ENCODE measurements around the gene SPDYE4. TPM values are rescaled to one million over a fixed set of nuclear protein-coding genes. Genes with fewer than 3 reads are reported as not detected.

SPDYE4 gene
- total RNA-seq, 1 donor from 2014 or later: not detected

GRCh38 chr17:8728971-8729370 is 29.4 kb downstream of the SPDYE4 start:
- no peak for DNase-seq (ENCODE audit: low read depth)
- no peaks in the 10 kb centered on the region for H3K36me3 ChIP-seq (ENCODE audit: control insufficient read depth, insufficient read depth, low read length)
- FAIRE-seq: peak; percentile 13
- no peaks in the 10 kb centered on the region for H3K27me3 ChIP-seq (ENCODE audit: control insufficient read depth, insufficient read depth, low read length)
- no peak overlapping the region for H3K4me3 ChIP-seq (ENCODE audit: low read depth, low read length)
- TF ChIP-seq CTCF (IDR thresholded peaks at IDR 0.05; ENCODE audit: insufficient read depth, low read length, severe bottlenecking): no peak

GRCh38 chr17:8728251-8728938 is 30.0 kb downstream of the SPDYE4 start:
- no peak for DNase-seq (ENCODE audit: low read depth)
- no peak for FAIRE-seq
- H3K36me3 ChIP-seq (ENCODE audit: control insufficient read depth, insufficient read depth, low read length): no peaks in the 10 kb centered on the region
- TF ChIP-seq CTCF (IDR thresholded peaks at IDR 0.05; ENCODE audit: insufficient read depth, low read length, severe bottlenecking): no peak
- H3K27me3 ChIP-seq (ENCODE audit: control insufficient read depth, insufficient read depth, low read length): no peaks in the 10 kb centered on the region
- H3K4me3 ChIP-seq (ENCODE audit: low read depth, low read length): no peak overlapping the region

- FAIRE-seq (peak; percentile 32), DNase-seq (ENCODE audit: low read depth) (peak; percentile 50)
- no peaks in the 10 kb centered on the region for H3K27me3 ChIP-seq (ENCODE audit: control insufficient read depth, insufficient read depth, low read length)
- TF ChIP-seq CTCF (IDR thresholded peaks at IDR 0.05; ENCODE audit: insufficient read depth, low read length, severe bottlenecking): no peak
- no peaks in the 10 kb centered on the region for H3K36me3 ChIP-seq (ENCODE audit: control insufficient read depth, insufficient read depth, low read length)
- H3K4me3 ChIP-seq (ENCODE audit: low read depth, low read length): no peak overlapping the region
Observed at GRCh38 chr17:8726941-8727555, 31.3 kb downstream of the SPDYE4 start.

GRCh38 chr17:8725881-8726876 is 32.2 kb downstream of the SPDYE4 start:
- no peak for DNase-seq (ENCODE audit: low read depth)
- TF ChIP-seq CTCF (IDR thresholded peaks at IDR 0.05; ENCODE audit: insufficient read depth, low read length, severe bottlenecking): no peak
- FAIRE-seq: no peak

GRCh38 chr17:8724451-8724850 is 33.9 kb downstream of the SPDYE4 start:
- DNase-seq (ENCODE audit: low read depth) (peak; percentile 11), FAIRE-seq (no peak)
- no peaks in the 10 kb centered on the region for H3K36me3 ChIP-seq (ENCODE audit: control insufficient read depth, insufficient read depth, low read length)
- no peak overlapping the region for H3K4me3 ChIP-seq (ENCODE audit: low read depth, low read length)
- no peaks in the 10 kb centered on the region for H3K27me3 ChIP-seq (ENCODE audit: control insufficient read depth, insufficient read depth, low read length)
- no peak for TF ChIP-seq CTCF (IDR thresholded peaks at IDR 0.05; ENCODE audit: insufficient read depth, low read length, severe bottlenecking)

More at GRCh38 chr17:8725881-8726876, 32.2 kb downstream of the SPDYE4 start:
- Histone ChIP-seq H3K4me3 (ENCODE audit: low read depth, low read length) (no peak overlapping the region), H3K36me3 (ENCODE audit: control insufficient read depth, insufficient read depth, low read length) (no peaks in the 10 kb centered on the region), H3K27me3 (ENCODE audit: control insufficient read depth, insufficient read depth, low read length) (no peaks in the 10 kb centered on the region)

All from bronchial epithelial cell (primary cell).